Activated CD8-positive, alpha-beta memory T cell treated with anti-CD3 and anti-CD28 coated beads, Interleukin-2, amount 50 U/mL, for 1 hour (primary cell): Measurements from ENCODE around the gene RABGEF1.
"Not testable (repeated sequence)": the region's sequence is repeated elsewhere in the genome, so short reads cannot be mapped to it uniquely, and the experiment has no call there.

ENCODE experiments used
- DNase-seq: peaks from one replicate; pipeline ENCODE4 v3.0.0-alpha.2; 2020; ENCODE audit errors: extremely low read depth

RABGEF1 gene

DNA sequence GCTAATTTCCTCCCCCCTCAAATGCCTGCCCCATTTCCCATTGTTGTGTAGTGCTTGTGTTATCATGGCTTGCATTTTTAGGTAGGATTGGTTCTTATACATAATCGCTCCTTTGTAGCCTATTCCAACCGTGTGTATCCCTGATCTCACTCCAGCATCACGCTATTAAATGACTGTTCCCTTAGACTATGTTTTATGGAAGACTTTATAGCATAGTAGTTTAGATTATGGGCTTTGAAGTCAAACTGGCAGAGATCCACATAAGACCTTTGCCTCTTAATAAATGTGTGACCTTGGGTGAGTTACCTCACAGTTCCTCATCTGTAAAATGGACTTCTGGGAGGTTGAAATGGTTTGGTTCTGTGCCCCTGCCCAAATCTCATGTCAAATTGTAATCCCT is 5.4 kb upstream of the RABGEF1 start:
- DNase-seq, result no peak

DNA sequence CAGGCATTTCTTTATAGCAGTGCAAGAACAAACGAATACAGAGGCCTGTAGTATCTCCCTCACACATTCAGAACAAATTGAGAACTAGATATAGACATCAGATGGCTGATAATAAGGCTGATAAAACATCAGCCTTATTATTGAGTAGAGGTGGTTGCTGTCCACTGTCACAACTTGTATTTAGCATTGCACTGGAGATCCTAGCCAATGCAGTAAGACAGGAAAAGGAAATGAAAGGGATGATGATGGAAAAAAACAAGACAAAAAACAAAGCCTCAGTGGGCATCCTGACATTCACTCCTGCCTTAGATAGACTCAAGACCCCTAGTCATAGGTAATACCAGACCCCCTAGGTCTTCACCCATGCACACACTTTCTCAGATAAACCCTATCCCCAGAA is 4.7 kb upstream of the RABGEF1 start:
- no peak for DNase-seq

DNA sequence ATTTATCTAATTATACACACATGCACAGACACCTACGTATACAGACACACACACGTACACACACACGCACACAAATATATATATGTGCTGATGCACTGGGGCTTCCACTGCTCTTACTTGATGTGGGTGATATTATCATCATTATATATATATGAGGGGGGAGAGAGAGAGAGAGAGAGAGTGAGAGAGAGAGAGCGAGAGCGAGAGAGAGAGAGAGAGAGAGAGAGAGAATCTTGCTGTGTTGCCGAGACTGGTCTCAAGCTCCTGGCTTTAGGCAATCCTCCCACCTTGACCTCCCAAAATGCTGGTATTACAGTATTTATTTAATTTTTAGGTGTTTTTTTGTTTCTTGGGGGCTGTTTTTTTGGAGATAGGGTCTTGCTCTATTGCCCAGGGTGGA is 3.6 kb upstream of the RABGEF1 start:
- DNase-seq, result no peak

DNA sequence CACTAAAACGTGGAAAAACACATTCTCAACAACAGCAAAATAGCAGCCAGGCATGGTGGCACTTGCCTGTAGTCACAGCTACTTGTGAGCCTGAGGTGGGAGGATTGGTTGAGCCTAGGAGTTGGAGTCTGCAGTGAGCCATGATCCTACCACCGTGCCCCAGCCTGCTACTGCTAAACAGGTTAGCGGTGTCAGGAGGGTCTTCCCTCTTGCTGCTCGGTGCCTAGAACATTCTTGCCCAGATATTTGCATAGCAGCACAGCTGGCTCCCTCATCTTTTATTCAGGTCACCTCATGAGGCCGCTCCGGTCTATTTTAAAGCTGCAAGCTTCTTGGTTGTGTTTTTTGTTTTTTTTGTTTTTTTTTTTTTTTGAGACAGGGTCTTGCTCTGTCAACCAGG is 2.9 kb upstream of the RABGEF1 start:
- DNase-seq, result no peak

DNA sequence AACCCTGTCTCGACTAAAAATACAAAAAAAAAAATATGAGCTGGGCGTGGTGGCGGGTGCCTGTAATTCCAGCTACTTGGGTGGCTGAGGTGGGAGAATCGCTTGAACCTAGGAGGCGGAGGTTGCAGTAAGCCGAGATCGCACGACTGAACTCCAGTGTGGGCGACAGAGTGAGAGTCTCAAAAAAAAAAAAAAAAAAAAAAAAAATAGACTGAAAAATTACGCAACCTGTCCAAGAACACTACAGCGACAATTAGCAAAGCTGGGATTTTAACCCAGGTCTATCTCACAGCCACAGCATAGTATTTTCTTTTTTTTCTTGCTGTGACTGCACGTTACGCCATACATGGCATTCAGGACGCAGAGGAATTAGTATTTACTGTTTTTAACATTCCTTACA is 1.1 kb upstream of the RABGEF1 start:
- no peak for DNase-seq

DNA sequence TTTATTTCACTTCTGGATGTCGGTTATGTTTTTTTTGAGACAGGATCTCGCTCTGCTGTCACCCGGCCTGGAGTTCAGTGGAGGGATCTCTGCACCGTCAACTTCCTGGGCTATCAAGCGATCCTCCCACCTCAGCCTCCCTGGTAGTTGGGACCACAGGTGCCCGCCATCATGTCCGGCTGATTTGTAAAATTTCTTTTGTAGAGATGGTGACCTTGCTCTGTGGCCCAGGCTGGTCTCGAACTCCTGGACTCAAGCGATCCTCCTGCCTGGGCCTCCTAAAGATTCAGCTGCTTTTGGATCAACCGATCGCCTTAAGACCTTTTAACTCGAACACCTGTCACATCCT is 606 bp upstream of the RABGEF1 start:
- no peak for DNase-seq

DNA sequence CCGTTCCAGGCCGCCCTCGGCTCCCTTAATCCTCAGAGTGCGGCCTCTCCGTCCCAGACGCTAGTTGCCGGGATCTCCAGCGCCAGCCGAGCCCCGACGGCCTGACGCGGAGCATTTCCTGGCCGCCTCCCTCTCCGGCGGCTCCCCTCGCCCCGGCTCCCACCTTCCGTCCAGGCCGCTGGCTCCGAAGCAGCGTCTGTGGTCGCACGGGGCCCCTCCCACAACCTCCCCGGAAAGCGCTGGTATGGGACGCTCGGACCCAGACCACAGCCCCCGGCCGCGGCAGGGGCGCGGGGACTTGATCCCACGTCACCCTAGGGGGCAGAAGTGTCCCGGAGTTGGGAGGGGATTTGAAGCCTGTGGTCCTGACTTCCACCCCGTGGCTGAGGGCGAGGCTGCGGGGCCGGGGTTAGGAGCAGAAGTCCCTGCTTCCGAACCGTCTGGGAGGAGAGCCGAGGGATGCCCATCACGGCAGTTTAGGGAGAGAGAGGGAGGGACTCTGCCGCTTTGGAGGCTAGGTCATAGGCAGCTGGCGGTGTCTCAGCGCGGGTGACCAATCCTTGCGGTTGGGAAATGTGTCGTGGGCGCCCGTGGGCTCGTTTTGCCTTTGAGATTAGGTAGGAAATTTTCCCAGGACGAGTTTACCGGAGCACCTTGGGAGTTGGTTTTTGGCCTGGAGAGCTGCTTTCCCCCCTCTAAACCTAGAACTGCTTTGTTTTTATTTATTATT is 612 bp downstream of the RABGEF1 start:
- DNase-seq, result not testable (repeated sequence)

DNA sequence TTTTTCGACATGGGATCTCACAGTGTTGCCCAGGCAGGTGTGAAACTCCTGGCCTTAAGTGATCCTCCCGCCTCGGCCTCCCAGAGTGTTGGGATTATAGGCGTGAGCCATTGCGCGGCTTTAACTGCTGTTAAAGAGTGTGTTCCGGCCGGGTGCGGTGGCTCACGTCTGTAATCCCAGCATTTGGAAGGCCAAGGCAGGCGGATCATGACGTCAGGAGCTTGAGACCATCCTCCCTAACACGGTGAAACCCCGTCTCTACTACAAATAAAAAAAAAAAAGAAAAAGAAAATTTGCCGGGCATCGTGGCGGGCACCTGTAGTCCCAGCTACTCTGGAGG is 1.1 kb downstream of the RABGEF1 start:
- DNase-seq, result no peak

DNA sequence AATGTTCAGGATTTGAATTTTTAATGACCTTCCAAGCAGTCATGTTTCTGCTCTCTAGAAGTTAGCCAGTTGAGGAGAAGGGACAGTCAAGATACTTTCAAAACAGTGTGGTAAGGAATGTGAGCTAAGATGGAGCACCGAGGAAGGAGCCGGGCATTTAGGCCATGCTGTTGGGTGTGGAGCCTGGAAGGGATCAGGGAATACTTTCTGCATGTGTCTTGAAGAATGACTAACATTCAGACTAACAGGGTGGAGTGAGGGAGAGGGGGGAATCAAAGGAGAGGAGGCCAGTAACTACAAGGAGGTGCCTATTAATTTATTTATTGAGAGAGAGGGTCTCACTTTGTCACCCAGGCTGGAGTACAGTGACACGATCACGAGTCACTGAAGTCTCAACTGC is 1.8 kb downstream of the RABGEF1 start:
- DNase-seq, result not testable (repeated sequence)

DNA sequence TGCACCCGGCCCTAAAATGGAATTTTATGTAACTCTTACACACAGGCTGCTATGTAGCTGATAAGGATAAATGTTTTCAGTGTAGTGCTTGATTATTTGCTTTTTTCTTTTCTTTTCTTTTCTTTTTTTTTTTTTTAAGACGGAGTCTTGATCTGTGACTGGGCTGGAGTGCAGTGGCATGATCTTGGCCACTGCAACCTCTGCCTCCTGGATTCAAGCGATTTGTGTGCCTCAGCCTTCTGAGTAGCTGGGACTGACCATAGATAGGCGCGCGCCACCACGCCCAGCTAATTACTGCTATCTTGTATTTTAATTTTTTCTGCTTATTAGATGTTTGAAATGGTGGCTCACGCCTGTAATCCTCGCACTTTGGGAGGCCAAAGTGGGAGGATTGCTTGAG is 3.4 kb downstream of the RABGEF1 start:
- no peak for DNase-seq

DNA sequence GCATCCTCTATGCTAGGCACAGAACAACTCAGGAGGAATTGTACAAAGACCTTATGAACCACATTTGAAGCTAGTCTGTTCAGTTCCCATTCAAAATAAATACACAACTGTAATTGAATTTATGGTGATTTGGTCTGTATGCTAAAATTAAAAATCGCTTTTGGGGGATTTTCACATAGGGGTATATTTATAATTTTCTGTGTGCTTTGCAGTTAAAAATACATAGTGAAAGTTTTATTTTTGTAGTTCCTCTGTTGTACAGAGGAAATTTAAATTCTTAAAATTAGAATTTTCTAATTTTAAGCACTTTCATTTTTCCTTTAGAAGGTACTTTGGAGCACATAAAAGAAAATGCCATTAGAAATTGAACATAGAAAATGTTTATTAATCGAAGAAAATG is 6.9 kb downstream of the RABGEF1 start:
- DNase-seq, result no peak

DNA sequence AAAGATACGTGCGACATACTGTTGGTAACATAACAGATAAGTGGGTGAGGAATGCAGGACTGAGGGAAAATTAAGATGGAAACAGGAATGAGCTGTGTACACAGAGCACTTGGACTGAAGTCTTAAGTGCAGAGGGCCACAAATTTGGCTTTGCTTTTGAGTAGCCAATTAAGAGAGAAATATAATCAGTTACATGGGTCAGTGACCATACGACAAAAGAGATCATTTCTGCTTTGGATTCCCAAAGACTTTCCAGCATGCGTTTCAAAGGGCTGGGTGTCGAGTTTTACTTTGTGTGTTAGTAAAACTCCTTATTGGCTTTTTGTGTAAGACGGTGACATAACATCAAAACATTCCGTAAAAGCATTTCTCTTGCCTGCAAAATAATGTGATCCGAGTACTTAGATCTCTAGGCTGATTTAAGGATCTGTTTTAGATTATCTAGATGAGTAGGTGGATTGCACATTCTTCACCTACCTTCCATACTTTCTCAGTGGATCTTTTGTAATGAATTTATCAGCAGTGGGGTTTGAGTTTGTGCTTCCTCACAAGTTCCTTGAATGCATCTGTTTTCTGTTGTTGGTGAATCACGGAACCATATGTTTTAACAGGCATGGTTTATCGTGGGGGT is 7.5 kb downstream of the RABGEF1 start:
- DNase-seq, result no peak

DNA sequence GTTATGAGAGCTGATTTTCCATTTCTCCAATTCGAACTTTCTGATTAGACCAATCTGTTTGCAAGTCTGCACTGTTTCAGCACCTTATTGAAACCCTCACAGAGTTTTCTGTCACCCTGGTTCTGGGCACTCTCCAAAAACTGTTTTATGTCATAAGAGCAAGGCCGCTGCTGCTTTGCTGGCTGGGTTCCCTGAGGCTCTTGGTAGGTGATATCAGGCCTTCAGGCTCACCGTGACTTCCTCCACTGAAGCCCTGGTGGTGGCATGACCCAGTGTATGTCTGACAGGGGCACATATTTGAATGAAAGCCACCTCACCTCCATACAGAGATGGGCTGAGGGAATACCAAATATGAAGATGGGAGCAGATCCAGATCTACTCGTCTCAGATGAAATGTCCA is 8.3 kb downstream of the RABGEF1 start:
- no peak for DNase-seq

DNA sequence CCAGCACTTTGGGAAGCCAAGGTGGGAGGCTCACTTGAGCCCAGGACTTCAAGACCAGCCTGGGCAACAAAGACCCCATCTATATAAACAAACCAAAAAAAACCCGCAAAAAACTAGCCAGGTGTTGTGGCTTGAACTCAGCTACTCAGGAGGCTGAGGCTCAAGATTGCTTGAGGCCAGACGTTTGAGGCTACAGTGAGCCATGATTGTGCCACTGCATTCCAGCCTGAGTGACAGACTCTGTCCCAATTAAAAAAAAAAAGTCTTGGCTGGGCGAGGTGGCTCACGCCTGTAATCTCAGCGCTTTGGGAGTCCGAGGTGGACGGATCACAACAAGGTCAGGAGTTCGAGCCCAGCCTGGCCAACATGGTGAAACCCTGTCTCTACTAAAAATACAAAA is 11.4 kb downstream of the RABGEF1 start:
- no peak for DNase-seq

DNA sequence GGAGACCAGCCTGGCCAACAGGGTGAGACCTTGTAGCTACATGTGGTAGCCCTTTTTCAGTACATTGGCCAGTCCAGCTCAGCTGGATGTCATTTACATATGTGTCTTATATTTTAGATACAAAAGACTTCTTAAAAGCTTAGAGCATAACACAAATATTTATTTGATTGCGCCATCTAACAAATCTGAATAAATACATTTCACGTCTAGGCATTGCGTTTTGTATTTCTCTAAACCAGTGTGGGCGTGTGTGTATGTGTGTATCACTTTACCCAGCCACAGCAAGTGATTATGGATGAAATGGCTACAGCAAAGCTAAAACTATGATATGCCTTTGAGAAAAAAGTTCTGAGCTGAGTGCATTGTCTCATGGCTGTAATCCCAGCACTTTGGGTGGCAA is 14.0 kb downstream of the RABGEF1 start:
- DNase-seq, result no peak

DNA sequence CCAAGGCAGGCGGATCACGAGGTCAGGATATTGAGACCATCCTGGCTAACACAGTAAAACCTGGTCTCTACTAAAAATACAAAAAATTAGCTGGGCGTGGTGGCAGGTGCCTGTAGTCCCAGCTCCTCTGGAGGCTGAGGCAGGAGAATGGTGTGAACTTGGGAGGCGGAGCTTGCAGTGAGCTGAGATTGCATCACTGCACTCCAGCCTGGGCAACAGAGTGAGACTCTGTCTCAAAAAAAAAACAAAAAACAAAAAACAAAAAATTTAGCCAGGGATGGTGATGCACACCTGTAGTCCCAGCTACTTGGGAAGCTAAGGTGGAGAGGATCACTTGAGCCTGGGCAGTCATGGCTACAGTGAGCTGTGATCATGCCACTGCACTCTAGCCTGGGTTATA is 14.5 kb downstream of the RABGEF1 start:
- not testable (repeated sequence) for DNase-seq

DNA sequence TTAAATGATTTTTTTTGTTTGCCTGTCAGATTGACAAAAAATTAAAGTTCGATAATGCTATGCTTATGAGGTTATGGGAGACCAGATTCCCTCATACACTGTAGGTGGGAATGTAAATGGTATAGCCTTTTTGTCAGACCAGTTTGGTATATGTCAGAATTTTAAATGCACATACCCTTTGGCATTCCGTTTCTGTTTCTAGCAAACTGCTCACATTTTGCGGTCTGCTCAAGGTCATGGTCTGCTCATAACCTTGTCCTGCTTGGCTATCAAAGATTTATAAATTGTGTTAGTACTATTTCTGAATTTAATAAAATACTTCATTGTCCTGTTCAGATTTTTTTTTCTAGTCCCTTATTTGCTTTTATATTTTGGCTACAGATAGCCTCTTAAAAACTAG is 15.7 kb downstream of the RABGEF1 start:
- not testable (repeated sequence) for DNase-seq

DNA sequence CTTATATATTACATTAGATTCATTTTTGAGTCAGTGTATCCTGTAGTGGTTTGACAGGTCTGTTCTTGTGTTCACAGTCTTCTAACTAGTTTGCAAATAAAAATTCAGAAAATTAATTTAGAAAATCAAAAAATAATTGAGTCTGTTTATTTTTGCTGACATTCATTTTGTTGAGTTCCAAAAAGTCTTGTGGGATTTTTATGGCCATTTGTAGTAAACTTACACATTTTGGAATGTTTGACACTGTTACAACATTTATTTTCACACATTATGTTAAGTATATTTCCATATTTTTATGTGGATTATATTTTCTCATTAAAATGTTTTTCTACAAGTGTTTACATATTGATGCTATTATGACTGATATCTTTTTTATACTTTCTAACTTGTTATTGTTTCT is 16.4 kb downstream of the RABGEF1 start:
- DNase-seq, result no peak

DNA sequence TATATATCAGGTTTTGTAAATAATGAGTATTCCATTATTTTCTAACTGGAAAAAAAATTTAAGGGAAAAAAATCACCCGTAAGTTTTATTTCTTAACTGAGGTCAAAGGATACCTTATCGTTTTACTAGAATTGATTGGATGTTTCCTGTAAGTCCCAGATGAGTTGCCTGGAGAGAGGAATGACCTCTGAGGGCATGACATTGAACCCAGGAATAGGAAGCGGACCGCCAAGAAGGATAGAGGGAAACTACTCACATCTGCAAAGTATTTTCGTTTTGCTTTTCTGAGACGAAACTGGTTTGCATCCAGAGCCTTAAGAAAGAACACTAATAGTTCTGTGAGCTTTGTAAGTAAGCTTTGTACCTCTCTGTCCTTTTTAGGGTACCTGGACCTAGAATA is 17.4 kb downstream of the RABGEF1 start:
- no peak for DNase-seq

DNA sequence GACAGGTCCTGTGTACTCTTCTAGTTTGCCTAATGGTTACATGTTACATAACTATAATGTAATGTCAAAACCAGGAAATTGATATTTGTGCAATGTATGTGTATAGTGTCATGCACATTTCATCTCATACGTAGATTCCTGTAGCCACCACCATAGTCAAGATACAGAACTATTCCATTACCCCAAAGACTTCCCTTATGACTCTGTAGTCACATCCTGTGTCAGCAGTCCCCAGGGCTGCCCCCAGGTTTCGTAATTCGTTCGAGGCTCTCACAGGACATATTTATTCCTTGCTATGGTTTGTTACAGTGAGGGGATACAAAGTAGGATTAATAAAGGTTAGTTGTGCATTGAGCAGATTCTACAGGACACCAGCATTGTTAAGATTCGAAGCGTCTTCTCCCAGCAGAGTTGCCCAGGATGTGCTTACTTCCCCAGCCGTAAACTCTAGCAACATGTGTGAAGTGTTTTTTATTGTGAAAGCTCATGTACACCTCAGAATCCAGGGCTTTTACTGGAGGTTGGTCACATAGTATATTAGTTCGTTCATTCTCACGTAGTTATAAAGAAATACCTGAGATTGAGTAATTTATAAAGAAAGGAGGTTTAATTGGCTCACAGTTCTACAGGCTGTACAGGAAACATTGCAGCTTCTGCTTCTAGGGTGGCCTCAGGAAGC is 18.6 kb downstream of the RABGEF1 start:
- DNase-seq, result no peak

DNA sequence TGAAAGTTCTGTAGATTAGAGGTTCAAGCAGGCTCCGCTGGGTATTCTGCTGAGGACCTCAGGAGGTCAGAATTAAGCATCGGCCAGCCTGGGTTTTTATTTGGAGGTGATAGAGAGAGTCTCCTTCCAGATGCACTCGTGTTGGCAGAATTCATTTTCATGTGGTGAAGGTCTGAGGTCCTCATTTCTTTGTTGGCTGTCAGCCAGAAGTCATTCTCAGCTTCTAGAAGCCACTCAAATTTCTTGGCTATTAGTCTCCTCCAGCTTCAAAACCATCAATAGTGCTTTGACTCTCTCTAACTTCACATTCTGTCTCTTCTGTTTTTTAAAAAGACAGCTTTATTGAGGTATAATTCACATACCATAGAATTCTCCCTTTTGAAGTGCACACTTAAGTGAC is 22.6 kb downstream of the RABGEF1 start:
- DNase-seq, result not testable (repeated sequence)

DNA sequence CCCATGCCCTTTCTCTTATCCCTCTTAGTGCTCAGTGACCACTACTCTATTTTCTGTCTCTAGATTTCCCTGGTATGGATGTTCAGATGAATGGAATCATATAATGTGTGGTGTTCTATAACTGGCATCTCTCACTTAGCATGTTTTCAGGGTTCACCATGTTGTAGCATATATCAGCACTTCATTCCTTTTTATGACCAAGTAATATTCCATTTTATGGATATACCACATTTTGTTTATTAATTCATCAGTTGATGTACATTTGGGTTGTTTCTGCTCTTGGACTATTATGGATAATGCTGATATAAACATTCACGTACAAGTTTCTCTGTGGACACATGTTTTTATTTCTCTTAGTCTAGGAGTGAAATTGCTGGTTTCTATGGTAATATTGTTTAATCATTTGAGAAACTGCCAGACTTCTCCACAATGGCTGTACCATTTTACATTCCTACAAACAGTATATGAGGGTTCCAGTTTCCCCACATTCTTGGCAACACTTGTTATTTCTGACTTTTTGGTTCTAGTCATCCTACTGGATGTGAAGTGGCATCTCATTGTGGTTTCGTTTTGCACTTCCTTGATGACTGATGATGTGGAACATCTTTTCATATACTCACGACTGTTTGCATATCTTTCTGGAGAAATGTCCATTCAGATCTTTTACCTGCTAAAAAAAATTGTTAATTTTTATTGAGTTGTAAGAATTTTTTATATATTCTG is 23.3 kb downstream of the RABGEF1 start:
- DNase-seq, result not testable (repeated sequence)

DNA sequence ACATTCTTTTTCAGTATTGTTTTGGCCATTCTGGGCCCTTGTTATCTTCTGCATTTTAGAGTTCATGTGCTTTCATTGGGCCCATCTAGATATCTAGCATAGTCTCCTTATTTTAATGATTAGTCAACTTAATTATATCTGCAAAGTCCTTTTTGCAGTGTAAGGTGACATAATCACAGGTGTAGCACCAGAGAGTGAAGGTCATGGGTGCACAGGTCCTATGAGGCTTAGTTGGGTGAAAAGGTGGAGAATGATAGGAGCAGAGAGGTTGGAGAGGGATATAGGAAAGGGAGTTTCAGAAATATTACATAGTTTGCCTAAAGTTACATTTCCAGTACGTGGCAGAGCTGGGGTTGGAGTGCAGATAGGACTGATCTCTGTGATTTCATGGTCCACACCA is 24.4 kb downstream of the RABGEF1 start:
- not testable (repeated sequence) for DNase-seq
